HuH-7.5 (cell line): Measurements from ENCODE around the gene CA4.
A peak's percentile ranks its signal among the peaks of the same experiment; 100 is the strongest.

ENCODE experiments used
- DNase-seq: peaks from one replicate; pipeline ENCODE4 v3.0.0; 2011; ENCODE audit warnings: low spot score

The CA4 gene

DNA sequence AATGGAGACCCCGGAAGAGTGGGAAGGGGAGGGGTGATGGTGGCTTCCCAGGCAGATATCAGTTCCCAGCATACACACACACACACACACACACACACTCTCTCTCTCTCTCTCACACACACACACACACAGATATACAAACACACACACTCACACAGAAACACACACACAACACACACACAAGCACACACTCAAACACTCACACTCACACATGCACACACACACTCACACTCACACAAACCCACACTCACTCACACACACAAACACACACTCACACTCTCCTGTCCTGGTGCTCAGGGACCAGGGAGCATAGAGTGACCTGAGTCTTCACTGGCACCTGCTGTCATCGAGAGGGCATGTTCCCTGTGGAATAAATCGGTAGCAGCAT lies 5.6 kb downstream of the CA4 start:
- no peak for DNase-seq

- DNase-seq = no peak
These were observed 6.0 kb downstream of the CA4 start for GRCh38 chr17:60155815-60156214.

DNA sequence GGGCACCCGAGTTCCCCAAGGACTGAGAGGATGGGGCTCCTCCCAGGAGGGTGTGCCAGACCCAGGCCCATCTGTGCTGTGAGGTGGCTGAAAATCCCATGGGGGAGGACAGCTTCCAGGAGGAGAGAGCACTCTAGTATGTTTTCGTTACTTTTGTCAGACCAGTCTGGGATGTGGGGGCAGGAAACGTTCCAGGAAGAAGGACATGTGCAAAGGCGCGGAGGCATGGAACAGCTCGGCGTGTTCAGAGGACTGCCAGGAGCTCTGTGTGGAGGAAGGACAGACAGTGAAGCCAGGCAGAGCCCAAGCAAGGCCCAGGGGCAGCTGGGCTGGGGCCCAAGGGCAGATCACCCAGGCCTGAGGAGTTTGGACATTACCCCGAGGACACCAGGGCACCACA lies 7.0 kb downstream of the CA4 start:
- DNase-seq = no peak

DNA sequence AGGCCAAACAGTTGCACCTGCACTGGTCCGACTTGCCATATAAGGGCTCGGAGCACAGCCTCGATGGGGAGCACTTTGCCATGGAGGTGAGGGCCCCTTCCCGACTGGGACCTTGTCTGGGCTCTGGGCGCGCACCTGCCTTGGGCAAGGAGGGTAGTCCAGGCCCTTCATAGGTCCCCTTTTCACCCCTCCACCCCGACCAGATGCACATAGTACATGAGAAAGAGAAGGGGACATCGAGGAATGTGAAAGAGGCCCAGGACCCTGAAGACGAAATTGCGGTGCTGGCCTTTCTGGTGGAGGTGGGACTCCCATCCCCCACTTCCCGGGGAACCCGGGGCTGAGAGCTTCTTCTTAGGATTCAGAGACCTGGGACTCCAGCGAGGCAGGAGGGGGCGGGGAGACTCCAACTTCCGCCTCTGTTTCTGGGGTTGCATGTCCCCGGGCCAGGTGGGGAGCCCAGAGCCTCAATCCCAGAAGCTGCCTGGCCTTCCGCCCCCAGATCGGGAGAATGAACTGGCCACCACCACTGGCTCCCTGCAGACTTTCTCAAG lies 7.8 kb downstream of the CA4 start:
- no peak for DNase-seq

- peak; percentile 27 for DNase-seq
These were observed 9.1 kb downstream of the CA4 start for GRCh38 chr17:60158751-60159478.

DNA sequence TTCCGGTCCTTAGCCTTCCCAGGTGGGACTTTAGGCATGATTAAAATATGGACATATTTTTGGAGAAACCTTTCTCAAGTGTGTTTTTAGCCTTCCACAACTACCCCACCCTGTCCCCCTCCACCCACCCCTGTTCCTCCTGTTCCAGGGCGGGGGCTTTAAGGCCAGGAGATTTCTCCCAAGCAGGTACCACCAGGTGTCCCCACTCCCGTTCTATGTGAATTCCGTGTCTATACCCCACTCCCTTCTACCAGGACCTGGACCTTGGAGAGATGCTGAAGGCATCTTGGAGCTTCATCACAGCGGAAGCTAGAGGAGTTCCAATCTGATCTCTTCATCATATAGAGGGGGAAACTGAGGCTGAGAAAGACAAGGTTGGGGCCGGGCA lies 9.7 kb downstream of the CA4 start:
- peak; percentile 39 for DNase-seq

GRCh38 chr17:60160829-60161501 lies 11.2 kb downstream of the CA4 start:
- peak; percentile 45 for DNase-seq

DNA sequence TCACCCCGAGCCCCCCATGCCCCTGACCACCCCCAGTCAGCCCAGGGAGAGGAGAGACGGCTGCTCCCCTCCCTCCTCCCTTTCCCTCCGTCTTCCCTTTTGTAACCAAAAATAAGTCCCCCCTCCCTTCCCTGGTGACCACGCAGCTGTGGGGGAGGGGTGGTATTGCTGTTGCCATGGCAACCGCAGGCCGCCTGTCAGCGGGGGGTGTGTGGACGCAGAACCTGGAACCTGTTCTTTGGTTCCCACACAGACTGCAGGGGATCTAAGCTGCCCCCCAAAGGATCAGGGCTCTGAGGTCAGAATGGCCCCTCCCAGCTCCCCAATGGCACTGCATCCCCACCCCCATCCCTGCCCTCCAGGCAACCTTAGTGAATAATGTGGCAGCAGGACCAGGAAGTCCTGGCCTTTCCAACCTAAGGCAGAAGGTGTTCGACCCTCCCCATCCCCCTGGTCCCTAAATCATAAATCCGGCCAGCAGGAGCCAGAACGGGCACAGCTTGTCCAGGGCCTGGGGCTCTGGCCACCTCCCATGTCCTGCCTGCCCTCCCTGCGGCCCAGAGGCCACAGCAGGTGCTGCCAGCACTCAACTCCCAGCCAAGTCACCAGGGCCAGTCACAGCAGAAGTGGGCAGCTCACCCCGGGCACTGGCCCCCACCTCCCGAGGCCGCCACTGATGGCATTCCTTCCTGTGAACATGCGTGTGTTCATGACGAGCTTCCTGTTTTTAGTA lies 12.0 kb downstream of the CA4 start:
- DNase-seq = peak; percentile 67

GRCh38 chr17:60163108-60163784 lies 13.5 kb downstream of the CA4 start:
- peak; percentile 50 for DNase-seq

- no peak for DNase-seq
These were observed 14.4 kb downstream of the CA4 start for GRCh38 chr17:60164164-60164563.

DNA sequence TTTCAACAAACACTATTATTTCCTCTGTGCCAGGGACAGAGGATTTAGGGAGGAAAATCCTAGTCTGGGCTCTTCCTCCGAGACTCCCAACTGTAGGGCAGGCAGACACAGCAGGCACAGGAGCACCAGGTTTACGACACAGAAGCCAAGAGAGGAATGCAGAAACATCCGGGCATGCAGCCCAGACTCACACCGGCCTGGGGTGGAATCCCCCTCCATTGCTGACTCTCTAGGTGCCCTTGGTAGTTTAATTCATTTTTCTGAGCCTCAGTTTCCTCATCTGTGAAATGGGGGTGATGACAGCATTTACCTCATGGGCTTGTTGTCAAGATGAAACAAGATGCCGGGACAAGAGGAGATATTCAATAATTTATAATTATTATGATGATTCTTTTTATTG lies 14.9 kb downstream of the CA4 start:
- DNase-seq = no peak

GRCh38 chr17:60165223-60165622 lies 15.4 kb downstream of the CA4 start:
- peak; percentile 28 for DNase-seq

GRCh38 chr17:60165971-60166370 lies 16.2 kb downstream of the CA4 start:
- peak; percentile 25 for DNase-seq

GRCh38 chr17:60167065-60167741 lies 17.4 kb downstream of the CA4 start:
- peak; percentile 19 for DNase-seq

DNA sequence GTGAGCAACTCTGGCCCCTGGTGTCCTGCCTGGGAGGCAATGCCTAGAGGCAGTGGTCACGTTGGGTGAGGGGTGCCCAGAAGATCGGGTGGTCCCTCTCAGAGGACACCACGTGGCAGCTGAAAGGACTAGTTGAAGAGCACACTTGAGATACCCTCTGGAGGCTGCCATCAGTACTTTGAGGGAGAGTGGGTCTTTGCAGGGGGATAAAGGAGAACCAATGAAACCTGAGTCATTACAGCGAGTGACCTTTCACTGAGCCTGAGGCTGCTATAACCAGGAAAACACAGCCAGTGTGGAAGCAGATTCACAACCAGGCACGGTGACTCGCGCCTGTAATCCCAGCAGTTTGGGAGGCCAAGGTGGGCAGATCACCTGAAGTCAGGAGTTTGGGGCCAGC lies 18.9 kb downstream of the CA4 start:
- DNase-seq = no peak

DNA sequence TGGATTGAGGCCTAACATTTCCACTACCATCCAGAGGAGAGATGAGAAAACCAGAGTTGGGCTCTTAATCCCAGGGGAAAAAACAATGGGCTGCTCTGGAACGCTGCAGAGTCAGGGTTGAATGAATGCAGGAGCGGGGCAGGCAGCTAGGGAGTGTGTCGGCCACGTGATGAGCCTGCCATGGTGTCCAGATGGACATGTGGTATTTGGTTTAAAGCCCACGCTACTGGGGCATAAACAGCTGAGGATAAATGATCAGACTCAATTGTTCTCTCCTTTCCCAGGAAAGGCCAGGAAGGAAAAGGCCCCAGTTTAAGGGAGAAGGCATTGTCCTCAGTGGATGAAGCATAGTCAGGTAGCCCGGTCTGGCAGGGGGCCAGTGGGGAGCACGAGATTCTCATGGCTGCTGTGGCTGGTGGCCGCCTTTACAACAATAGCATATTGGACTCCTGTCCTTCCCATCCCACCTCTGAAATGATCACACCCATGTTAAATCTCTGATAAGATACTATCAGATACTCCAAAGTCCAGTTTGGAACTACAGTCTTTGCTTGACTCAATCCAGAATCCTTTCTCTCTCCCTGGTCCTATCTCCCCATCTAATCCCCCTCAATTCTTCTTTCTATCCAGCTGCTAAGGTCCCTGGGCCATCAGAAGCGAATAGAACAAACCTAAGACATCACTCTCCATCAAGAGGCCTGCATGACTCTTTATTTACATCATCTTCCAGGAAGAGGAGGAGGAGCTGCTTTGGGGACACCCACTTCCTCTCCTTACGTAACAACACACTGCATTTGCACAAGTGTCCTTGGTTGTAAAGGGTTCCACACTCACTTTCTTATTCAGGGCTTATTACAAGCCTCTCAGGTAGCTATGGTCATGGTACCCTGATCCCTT lies 20.4 kb downstream of the CA4 start:
- no peak for DNase-seq

DNA sequence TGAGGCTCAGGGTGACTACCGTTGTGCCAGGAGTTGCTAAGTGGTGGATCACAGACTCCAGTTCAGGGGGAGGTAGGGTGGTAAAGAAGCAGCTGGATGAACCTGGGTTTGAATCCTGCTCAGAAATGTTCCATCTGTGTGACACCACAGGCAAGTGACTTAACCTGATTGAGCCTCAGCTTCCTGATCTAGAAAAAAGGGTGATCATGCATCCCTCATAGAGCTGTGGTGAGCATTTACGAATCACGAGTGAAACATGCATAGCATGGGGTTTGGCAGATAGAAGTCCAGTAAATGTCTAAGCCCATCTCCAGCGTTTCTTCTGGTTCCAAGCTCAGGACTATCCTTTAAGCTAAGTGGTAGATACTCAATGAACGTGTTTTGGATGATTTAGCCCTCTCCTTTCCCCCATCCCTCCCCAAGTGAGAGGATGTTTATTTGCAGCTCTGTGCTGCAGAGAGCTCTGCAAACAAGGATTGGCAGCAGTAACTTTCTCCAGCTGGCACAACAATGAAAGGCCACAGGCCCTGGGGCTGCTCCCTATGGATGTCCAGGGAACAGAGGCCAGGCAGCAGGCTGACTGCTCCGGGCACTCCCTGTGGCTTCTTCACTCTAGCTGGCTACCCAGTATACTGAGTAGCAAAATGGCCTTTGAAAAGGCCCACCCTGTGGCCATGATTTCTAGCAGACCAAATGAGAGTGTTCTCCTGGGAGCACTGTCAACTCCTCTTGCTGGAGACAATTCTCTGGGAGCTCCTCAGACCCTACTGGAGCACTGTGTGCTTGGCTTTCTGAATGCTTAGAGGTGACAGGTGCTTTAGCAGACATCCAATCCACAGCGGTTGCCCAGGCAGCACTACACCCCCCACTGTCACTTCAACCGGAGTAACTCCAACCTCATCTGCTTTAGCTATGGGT lies 21.3 kb downstream of the CA4 start:
- DNase-seq = no peak

DNA sequence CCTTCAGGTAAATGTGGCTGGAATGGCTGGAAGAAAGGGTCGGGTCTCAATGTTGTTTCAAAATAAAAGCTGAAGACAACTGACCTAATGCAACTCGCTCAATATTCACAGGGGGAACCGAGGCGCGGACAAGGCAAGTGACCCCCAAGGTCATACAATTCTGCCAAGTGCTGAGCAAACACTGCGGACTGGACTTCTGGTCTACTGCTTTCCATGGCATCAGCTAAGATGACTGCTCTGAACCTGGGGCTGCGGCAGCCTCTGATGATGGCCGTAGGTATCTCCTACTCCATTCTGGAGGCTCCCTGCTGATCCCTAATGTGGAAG lies 21.9 kb downstream of the CA4 start:
- no peak for DNase-seq

DNA sequence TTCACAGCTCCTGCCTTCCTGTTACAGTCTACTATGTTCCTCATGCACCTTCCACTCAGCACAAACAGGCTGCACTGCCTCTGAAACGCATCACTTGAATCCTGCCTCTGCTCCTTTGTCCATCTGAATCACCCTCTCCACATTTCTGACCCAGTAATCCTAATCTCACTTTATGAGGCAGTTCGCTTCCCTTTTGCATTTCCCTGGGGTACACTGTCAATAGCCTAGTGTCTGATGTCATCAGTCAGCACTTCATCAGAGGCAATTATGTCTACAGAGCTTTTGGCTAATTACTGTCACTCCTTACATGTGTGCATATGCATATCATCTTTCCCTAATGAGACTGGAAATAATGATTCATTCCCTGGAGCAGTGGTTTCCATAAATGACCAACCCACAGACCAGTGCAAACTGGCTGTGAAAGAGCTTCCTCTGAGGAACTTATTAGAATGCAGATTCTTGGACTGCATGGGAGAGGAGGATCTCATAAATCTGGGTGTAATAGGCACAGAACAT lies 23.6 kb downstream of the CA4 start:
- no peak for DNase-seq

DNA sequence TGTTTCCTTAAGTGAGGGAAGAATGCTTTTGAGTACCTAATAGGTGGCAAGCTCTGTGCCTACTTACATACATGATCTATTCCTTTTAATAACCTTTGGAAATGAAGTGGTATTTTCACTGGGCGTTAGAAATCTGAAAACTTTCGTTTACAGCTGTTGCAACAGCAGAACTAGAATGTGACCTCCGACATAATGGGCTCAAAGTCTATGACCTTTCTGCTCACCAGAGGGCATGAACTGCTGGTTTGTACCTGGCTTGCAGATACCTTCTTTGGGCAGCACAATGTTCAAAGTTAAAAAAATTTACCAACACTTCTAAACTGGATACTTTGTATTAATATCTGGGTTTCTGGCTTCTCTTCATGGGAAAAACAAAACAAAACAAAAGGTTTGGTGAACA lies 24.3 kb downstream of the CA4 start:
- no peak for DNase-seq
